ENCODE data around the gene SUMO2.
"Not testable (repeated sequence)": the region's sequence is repeated elsewhere in the genome, so short reads cannot be mapped to it uniquely, and the experiment has no call there.

SUMO2 gene

GRCh38 chr17:75182569-75183436 lies at the start of gene SUMO2:
Gene SUMO2 (minus strand): TSS chr17:75182959. CDS start chr17:75182834, 125 bp downstream.
- in situ Hi-C loops (cut with MboI; ENCODE audit: low sequenced_read_pairs), result no loop called here

GRCh38 chr17:75231741-75232464 lies 49.1 kb upstream of the SUMO2 start:
- in situ Hi-C loops (cut with MboI; ENCODE audit: low sequenced_read_pairs), result no loop called here

GRCh38 chr17:75231071-75231470 lies 48.3 kb upstream of the SUMO2 start:
- in situ Hi-C loops (cut with MboI; ENCODE audit: low sequenced_read_pairs), result no loop called here

GRCh38 chr17:75228847-75229246 lies 46.1 kb upstream of the SUMO2 start:
- in situ Hi-C loops (cut with MboI; ENCODE audit: low sequenced_read_pairs), result no loop called here

DNA sequence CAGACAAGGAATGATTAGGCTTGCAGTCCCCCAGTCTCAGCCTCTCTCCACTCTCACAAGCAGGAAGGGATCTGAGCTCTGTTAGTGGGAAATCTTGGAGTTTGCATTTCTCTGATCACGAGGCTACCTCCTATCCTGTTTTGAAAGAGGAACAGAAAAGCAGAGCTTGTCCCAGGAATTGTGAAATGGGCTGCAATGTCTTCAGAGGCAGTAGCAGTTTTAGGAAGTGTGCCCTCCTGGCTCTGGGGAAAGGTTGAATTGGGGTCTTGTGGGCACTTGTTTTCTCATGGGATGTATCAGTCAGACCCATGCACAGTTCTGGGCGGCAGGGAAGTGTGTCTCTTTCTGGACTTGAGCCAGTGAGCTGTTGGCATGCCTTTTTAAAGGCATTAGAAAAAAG lies 45.5 kb upstream of the SUMO2 start:
- in situ Hi-C loops (cut with MboI; ENCODE audit: low sequenced_read_pairs), result no loop called here

DNA sequence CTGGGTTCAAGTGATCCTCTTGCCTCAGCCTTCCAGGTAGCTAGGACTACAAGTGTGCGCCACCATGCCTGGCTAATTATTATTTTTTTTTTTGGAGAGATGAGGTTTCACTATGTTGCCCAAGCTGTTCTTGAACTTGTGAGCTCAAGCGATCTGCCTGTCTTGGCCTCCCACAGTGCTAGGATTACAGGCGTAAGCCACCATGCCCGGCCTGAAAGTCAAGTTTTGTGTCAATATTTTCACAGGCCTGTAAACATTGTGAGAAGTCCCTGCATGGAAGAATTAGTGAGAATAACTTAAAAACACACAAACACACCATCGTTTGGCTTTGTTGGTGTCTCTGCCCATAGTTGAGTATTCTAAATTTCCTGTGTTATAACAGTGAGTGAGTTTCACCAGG lies 45.0 kb upstream of the SUMO2 start:
- in situ Hi-C loops (cut with MboI; ENCODE audit: low sequenced_read_pairs), result no loop called here

- in situ Hi-C loops (cut with MboI; ENCODE audit: low sequenced_read_pairs), result no loop called here
Observed at GRCh38 chr17:75225016-75225415, 42.3 kb upstream of the SUMO2 start.

DNA sequence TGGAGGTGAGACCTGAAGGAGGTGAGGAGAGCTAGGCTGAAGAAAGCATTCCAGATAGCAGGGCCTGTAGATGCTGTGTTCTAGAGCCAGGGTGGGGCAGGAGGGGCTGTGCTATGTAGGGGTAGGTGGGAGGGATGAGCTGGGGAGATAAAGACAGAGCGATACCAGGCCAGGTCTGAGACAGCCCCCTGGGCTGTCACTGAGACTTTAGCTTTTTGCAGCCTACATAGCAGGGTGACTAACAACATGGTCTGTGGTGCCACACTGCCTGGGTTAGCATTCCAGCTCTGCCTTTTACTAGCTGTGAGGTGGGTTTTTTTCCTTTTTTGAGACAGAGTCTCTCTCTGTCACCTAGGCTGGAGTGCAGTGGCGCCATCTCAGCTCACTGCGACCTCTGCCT lies 37.1 kb upstream of the SUMO2 start:
- in situ Hi-C loops (cut with MboI; ENCODE audit: low sequenced_read_pairs), result no loop called here

DNA sequence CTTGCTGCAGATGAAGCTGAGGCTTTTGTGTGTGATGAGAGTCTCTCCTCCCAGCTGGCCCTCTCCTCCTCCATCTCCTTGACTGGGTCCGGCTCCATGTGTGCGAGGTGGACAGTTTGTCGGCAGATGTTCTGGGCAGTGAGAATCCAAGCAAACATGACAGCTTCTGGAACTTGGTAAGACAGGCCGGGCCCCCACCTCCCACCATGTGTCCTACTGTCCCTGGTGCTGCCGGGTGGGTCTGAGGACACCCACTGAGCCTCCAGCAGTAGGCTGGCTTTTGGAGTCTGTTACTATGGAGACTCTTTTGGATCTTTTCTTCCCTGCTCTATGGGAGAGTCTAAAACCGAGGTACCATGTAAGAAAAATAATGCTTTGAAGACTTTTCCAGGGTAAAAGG lies 35.4 kb upstream of the SUMO2 start:
- in situ Hi-C loops (cut with MboI; ENCODE audit: low sequenced_read_pairs), result no loop called here

- in situ Hi-C loops (cut with MboI; ENCODE audit: low sequenced_read_pairs), result no loop called here
Observed at GRCh38 chr17:75209061-75209460, 26.3 kb upstream of the SUMO2 start.

DNA sequence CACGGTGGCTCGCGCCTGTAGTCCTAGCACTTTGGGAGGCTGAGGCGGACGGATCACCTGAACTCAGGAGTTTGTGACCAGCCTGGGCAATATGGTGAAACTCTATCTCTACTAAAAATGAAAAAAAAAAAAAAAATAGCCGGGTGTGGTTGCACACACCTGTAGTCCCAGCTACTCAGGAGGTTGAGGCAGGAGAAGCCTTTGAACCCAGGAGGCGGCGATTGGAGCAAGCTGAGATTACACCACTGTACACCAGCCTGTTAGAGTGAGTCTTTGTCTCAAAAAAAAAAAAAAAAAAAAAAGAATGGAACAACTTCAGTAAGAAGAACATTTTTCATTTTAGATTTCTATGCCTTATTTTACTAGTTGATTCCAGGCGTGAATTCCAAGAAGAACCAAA lies 25.4 kb upstream of the SUMO2 start:
- in situ Hi-C loops (cut with MboI; ENCODE audit: low sequenced_read_pairs), result no loop called here

- in situ Hi-C loops (cut with MboI; ENCODE audit: low sequenced_read_pairs), result no loop called here
Observed at GRCh38 chr17:75207760-75208159, 25.0 kb upstream of the SUMO2 start.

DNA sequence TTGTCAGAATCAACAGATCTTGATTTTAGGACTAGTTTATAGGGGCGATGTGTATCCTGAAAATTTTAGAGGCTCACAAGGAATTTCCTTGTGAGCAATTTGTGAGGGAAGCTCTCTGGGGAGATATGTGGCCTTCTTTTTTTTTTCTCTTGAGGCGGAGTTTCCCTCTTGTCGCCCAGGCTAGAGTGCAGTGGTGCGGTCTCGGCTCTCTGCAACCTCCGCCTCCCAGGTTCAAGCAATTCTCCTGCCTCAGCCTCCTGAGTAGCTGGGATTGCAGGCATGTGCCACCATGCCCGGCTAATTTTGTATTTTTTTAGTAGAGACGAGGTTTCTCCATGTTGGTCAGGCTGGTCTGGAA lies 24.3 kb upstream of the SUMO2 start:
- in situ Hi-C loops (cut with MboI; ENCODE audit: low sequenced_read_pairs), result not testable (repeated sequence)

- in situ Hi-C loops (cut with MboI; ENCODE audit: low sequenced_read_pairs), result no loop called here
Observed at GRCh38 chr17:75205793-75206163, 23.0 kb upstream of the SUMO2 start.

- in situ Hi-C loops (cut with MboI; ENCODE audit: low sequenced_read_pairs), result no loop called here
Observed at GRCh38 chr17:75205037-75205792, 22.5 kb upstream of the SUMO2 start, which contains the start of gene NUP85. Gene NUP85 (plus strand): TSS chr17:75205679. CDS start chr17:75205762, 83 bp downstream.

- in situ Hi-C loops (cut with MboI; ENCODE audit: low sequenced_read_pairs), result no loop called here
Observed at GRCh38 chr17:75199886-75200618, 17.3 kb upstream of the SUMO2 start.

DNA sequence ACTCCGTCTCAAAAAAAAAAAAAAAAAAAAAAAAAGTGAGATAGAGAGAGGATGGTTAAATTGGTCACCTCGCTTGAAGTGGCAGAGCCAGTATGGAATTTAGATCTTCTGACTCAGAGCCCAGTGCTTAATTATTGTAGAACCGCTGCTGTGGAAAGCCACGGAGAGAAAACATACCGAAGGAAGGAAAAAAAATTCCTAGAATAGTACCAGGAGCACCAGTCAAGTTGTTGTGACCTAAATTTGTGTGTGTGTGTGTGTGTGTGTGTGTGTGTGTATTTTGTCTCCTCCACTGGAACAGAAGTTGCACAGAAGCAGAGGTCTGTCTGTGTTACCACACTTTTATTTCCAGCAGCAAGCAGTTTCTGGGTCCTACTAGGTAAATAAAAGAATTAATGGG lies 12.1 kb upstream of the SUMO2 start:
- in situ Hi-C loops (cut with MboI; ENCODE audit: low sequenced_read_pairs), result no loop called here

GRCh38 chr17:75191584-75191983 lies 8.8 kb upstream of the SUMO2 start:
- in situ Hi-C loops (cut with MboI; ENCODE audit: low sequenced_read_pairs), result no loop called here

DNA sequence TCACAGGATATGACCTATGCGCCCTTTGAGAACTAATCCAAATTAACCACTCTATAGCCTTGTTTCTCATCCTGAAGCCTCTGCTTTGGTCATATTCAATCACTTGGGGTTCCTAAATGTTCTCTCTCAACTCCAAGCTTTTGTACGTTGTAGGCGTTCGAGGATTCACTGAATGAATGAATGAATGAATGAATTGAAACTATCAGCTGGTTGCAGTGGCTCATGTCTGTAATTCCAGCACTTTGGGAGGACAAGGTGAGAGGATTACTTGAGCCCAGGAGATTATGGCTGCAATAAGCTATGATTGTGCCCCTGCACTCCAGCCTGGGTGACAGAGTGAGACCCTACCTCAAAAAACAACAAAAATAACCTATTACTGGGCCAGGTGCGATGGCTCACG lies 5.9 kb upstream of the SUMO2 start:
- in situ Hi-C loops (cut with MboI; ENCODE audit: low sequenced_read_pairs), result no loop called here

DNA sequence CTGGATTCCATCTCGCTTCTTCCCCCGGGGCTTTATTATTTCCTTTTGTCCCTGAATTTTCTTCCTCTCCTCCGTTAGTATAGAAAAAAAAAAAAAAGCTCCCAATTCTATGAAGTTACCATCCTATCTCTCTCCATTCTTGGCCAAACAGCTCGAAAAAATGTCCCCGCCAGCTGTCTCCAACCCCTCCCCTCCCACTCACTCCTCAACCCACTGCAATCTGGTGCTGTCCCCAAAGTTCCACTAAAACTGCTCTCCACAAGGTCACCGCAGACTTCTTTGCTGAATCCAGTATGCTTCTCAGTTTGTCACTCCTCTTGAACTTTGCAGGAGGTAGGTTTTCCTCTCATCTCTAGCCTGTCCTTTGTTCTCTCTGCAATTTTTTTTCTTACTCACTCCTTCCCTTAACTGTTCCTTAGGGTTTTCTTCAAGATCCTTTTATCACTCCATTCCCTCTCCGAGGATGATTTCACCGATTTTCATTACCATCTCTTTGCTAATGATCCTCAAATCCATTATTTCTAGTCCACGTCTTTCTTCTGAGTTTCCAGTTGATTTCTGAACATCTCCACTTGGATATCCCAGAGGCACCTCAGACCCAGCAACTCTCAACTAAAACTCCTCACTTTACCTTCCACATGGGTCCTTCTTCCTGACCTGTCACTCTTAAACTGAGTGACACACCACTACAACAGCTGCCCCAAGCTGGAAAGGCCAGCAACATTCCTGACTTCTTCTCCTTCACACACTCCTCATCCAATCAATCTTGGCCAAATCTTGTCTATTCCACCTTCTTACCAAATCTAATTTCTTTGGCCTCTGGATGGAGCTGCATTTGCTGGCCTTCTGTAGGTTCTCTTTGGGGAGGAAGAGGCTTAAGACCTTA lies 1.5 kb upstream of the SUMO2 start:
- in situ Hi-C loops (cut with MboI; ENCODE audit: low sequenced_read_pairs), result no loop called here
